HCT116 (cell line): ENCODE data around the gene COL15A1. TPM values are rescaled to one million over a fixed set of nuclear protein-coding genes. Genes with fewer than 3 reads are reported as not detected.

Experiments
- ATAC-seq: fragments of 200-7000 bp; cut with Tn5 transposase; 2 replicates; pipeline ENCODE4 v1.9.1; 2020; ENCODE audit warnings: mild to moderate bottlenecking, moderate library complexity
- BruUV-seq: library from RNA; stranded (reverse); fragments of 400-500 nt; replicated peaks from 2 replicates; lab custom pipeline; 2021; lab: Mats Ljungman, UMichigan
- CTCF ChIA-PET: fragments of 300-600 bp; sonication (Branson Sonifier 250); formaldehyde crosslinking; loops from one replicate; lab custom pipeline; 2021; ENCODE audit warnings: antibody characterized with exemption; lab: Charles Lee
- POLR2A ChIA-PET: fragments of 300-600, 350-600 bp; sonication (Branson Sonifier 250); formaldehyde crosslinking; loops from one replicate; lab custom pipeline; 2021; ENCODE audit warnings: antibody characterized with exemption; lab: Charles Lee
- RAD21 ChIA-PET, 2 experiments: fragments of 300-600 bp; sonication (Branson Sonifier 250); formaldehyde crosslinking; loops; one replicate each; lab custom pipeline; 2023; ENCODE audit warnings: low total read pairs in 2 of 2; ENCODE audit not compliant: uncharacterized antibody in 2 of 2, unreplicated experiment in 2 of 2, low non-redundant PET in 1 of 2; lab: Charles Lee
- DNase-seq: peaks from one replicate; pipeline ENCODE4 v3.0.0-alpha.2; 2010; ENCODE audit warnings: low read depth, low spot score
- H2AFZ ChIP-seq: fragments of 200-600 bp; shearing (Covaris generic), sonication (generic); 2 replicates; pipeline ENCODE4 v1.6.1; 2017; ENCODE audit warnings: low read depth, mixed run types, mixed read lengths, antibody characterized with exemption, low read length; ENCODE audit not compliant: poor library complexity, severe bottlenecking
- H3K27ac ChIP-seq: 2 replicates; pipeline ENCODE4 v1.5.1; 2012; ENCODE audit warnings: low read depth, low read length
- H3K27me3 ChIP-seq: fragments of 200-600 bp; sonication (generic); 2 replicates; pipeline ENCODE4 v1.6.1; 2016; ENCODE audit warnings: mixed run types, low read length, mixed read lengths; ENCODE audit not compliant: insufficient read depth
- H3K36me3 ChIP-seq, 2 experiments: fragments of 200-500 bp in 1 of 2; fragments of 200-600 bp in 1 of 2; sonication (Bioruptor generic) in 1 of 2; sonication (generic) in 1 of 2; 2 replicates each; pipeline versions ENCODE4 v1.5.1 to v1.6.1; 2014 to 2016; ENCODE audit warnings: low read length in 2 of 2, inconsistent platforms in 1 of 2, mixed read lengths in 1 of 2, mixed run types in 1 of 2; ENCODE audit not compliant: insufficient read depth in 2 of 2, control insufficient read depth in 1 of 2
- H3K4me1 ChIP-seq, 2 experiments: fragments of 200-600 bp in 1 of 2; sonication (generic) in 1 of 2; 2 replicates each; pipeline versions ENCODE4 v1.5.1 to v1.6.1; 2012 to 2017; ENCODE audit warnings: low read length in 2 of 2, inconsistent platforms in 1 of 2, mild to moderate bottlenecking in 1 of 2, mixed read lengths in 1 of 2, mixed run types in 1 of 2, moderate library complexity in 1 of 2; ENCODE audit not compliant: insufficient read depth in 2 of 2, control insufficient read depth in 1 of 2
- H3K4me2 ChIP-seq: fragments of 200-600 bp; sonication (generic); 2 replicates; pipeline ENCODE4 v1.6.1; 2017; ENCODE audit warnings: mixed run types, low read length, mixed read lengths
- H3K4me3 ChIP-seq, 2 experiments: fragments of 200-600 bp in 1 of 2; sonication (generic) in 1 of 2; replicated peaks in 1 of 2; 2 replicates each; pipeline ENCODE4 v1.5.1; 2011 to 2016; ENCODE audit warnings: low read length in 2 of 2, control low read depth in 1 of 2, low read depth in 1 of 2, mild to moderate bottlenecking in 1 of 2, mixed read lengths in 1 of 2, mixed run types in 1 of 2
- H3K79me2 ChIP-seq: fragments of 200-600 bp; sonication (generic); 2 replicates; pipeline ENCODE4 v1.6.1; 2017; ENCODE audit warnings: mild to moderate bottlenecking, mixed run types, low read length, moderate library complexity, mixed read lengths; ENCODE audit not compliant: insufficient read depth
- H3K9ac ChIP-seq: fragments of 200-600 bp; sonication (generic); 2 replicates; pipeline ENCODE4 v1.6.1; 2016; ENCODE audit warnings: low read length, mixed read lengths
- H3K9me2 ChIP-seq: fragments of 200-600 bp; sonication (generic), shearing (Covaris generic); 2 replicates; pipeline ENCODE4 v1.6.1; 2017; ENCODE audit warnings: mixed run types, mild to moderate bottlenecking, moderate library complexity; ENCODE audit not compliant: insufficient read depth
- H3K9me3 ChIP-seq, 2 experiments: fragments of 200-500 bp in 1 of 2; fragments of 200-600 bp in 1 of 2; sonication (Bioruptor generic) in 1 of 2; sonication (generic) in 1 of 2; 2 replicates each; pipeline ENCODE4 v1.6.1; 2014 to 2017; ENCODE audit warnings: low read length in 2 of 2, mixed read lengths in 2 of 2, inconsistent platforms in 1 of 2, low read depth in 1 of 2, mild to moderate bottlenecking in 1 of 2, mixed run types in 1 of 2, moderate library complexity in 1 of 2; ENCODE audit not compliant: control insufficient read depth in 1 of 2, insufficient read depth in 1 of 2
- H4K20me1 ChIP-seq: fragments of 200-600 bp; sonication (generic), shearing (Covaris generic); 2 replicates; pipeline ENCODE4 v1.6.1; 2017; ENCODE audit warnings: mixed run types, mild to moderate bottlenecking, moderate library complexity; ENCODE audit not compliant: insufficient read depth
- ATF3 ChIP-seq: IDR thresholded peaks from 2 replicates; pipeline ENCODE4 v1.6.1; 2012
- CBX3 ChIP-seq: IDR thresholded peaks from 2 replicates; pipeline ENCODE4 v1.6.1; 2012; ENCODE audit warnings: low read depth
- CEBPB ChIP-seq: IDR thresholded peaks from 2 replicates; pipeline ENCODE4 v1.6.1; 2012; ENCODE audit warnings: low read depth
- EGR1 ChIP-seq: IDR thresholded peaks from 2 replicates; pipeline ENCODE4 v1.6.1; 2012; ENCODE audit warnings: low read depth
- EZH2phosphoT487 ChIP-seq: fragments of 200-600 bp; IDR thresholded peaks from 2 replicates; pipeline ENCODE4 v1.6.1; 2018; ENCODE audit warnings: antibody characterized with exemption, borderline replicate concordance
- FOSL1 ChIP-seq: IDR thresholded peaks from 2 replicates; pipeline ENCODE4 v1.6.1; 2012; ENCODE audit warnings: low read depth
- JUND ChIP-seq: IDR thresholded peaks from 2 replicates; pipeline ENCODE4 v1.6.1; 2012
- POLR2A ChIP-seq: IDR thresholded peaks from 2 replicates; pipeline ENCODE4 v1.7.0; 2011; ENCODE audit warnings: borderline replicate concordance; ENCODE audit not compliant: insufficient read depth, insufficient read length; ENCODE audit errors: extremely low read depth
- POLR2AphosphoS5 ChIP-seq: IDR thresholded peaks from 2 replicates; pipeline ENCODE4 v1.6.1; 2011; ENCODE audit warnings: mild to moderate bottlenecking, low read depth, low read length, moderate library complexity
- RAD21 ChIP-seq: IDR thresholded peaks from 2 replicates; pipeline ENCODE4 v1.6.1; 2012; ENCODE audit warnings: low read depth, mild to moderate bottlenecking
- SIN3A ChIP-seq: IDR thresholded peaks from 2 replicates; pipeline ENCODE4 v1.6.1; 2012; ENCODE audit warnings: low read depth
- SP1 ChIP-seq: IDR thresholded peaks from 2 replicates; pipeline ENCODE4 v1.6.1; 2012; ENCODE audit warnings: low read depth
- TCF7L2 ChIP-seq: IDR thresholded peaks from 2 replicates; pipeline ENCODE4 v1.7.0; 2011; ENCODE audit warnings: borderline replicate concordance, inconsistent platforms; ENCODE audit not compliant: insufficient read depth, insufficient read length; ENCODE audit errors: extremely low read depth
- YY1 ChIP-seq: IDR thresholded peaks from 2 replicates; pipeline ENCODE4 v1.6.1; 2011; ENCODE audit warnings: low read length, low read depth, moderate library complexity, mild to moderate bottlenecking; ENCODE audit not compliant: insufficient replicate concordance; ENCODE audit errors: extremely low read depth
- ZBTB33 ChIP-seq: IDR thresholded peaks from 2 replicates; pipeline ENCODE4 v1.6.1; 2011; ENCODE audit warnings: mild to moderate bottlenecking, low read length, moderate library complexity; ENCODE audit not compliant: insufficient replicate concordance; ENCODE audit errors: extremely low read depth
- ZNF274 ChIP-seq: fragments of 200-500 bp; sonication (Bioruptor generic); IDR thresholded peaks from 2 replicates; pipeline ENCODE4 v1.6.1; 2014; ENCODE audit warnings: mild to moderate bottlenecking, low read depth, low read length, inconsistent platforms
- intact Hi-C: fragments of 100-400 bp; cut with micrococcal nuclease; formaldehyde crosslinking; loops from 2 replicates; pipeline ENCODE4 v1.10.0; 2022
- total RNA-seq: library from RNA; stranded (reverse); gene quantifications from one replicate; pipeline ENCODE4 v1.2.1, GENCODE V29; 2021; ENCODE audit not compliant: unreplicated experiment
- TF ChIP-seq, protein P1 (sequence below): IDR thresholded peaks from 2 replicates; pipeline ENCODE4 v1.6.1; 2012; ENCODE audit warnings: low read depth
- TF ChIP-seq, protein P2 (sequence below): IDR thresholded peaks from 2 replicates; pipeline ENCODE4 v1.6.1; 2012
- TF ChIP-seq, protein P3 (sequence below), 3 experiments: fragments of 200-600 bp in 1 of 3; sonication (generic) in 1 of 3; IDR thresholded peaks in 2 of 3; conservative IDR thresholded peaks in 1 of 3; 2 replicates each; pipeline ENCODE4 v1.5.1; 2012 to 2017; ENCODE audit warnings: low read depth in 2 of 3, low read length in 2 of 3, antibody characterized with exemption in 1 of 3, borderline replicate concordance in 1 of 3, control low read depth in 1 of 3, mild to moderate bottlenecking in 1 of 3, mixed read lengths in 1 of 3, mixed run types in 1 of 3, moderate library complexity in 1 of 3; ENCODE audit not compliant: insufficient read depth in 1 of 3

The COL15A1 gene
- total RNA-seq, 1 experiment from 2014 or later = 0.15 TPM

GRCh38 chr9:99039505-99040182, 95.9 kb downstream of the COL15A1 start:
- Histone ChIP-seq H2AFZ (no peak overlapping the region), H4K20me1 (no peaks in the 10 kb centered on the region), H3K4me2 (no peak overlapping the region), H3K27me3 (peaks cover 8% of the 10 kb centered on the region; the same call in 1 of the 2 replicates), H3K9ac (no peak overlapping the region), H3K79me2 (no peaks in the 10 kb centered on the region), H3K27ac (no peak overlapping the region), H3K4me1 (no peaks in the 10 kb centered on the region), H3K9me3 (peaks cover 0 to 3% of the 10 kb centered on the region in 2 experiments; a peak in 1 of 4 replicates), H3K9me2 (no peaks in the 10 kb centered on the region), H3K36me3 (no peaks in the 10 kb centered on the region), H3K4me3 (no peak overlapping the region)
- TF ChIP-seq TCF7L2 (no peak), CBX3 (no peak), CEBPB (no peak), ZNF274 (no peak), POLR2A (no peak), FOSL1 (no peak), RAD21 (no peak), ZBTB33 (no peak), YY1 (no peak), EZH2phosphoT487 (no peak), EGR1 (no peak), POLR2AphosphoS5 (no peak), ATF3 (no peak), SP1 (no peak), JUND (no peak), SIN3A (no peak)
- TF ChIP-seq, protein P1, sequence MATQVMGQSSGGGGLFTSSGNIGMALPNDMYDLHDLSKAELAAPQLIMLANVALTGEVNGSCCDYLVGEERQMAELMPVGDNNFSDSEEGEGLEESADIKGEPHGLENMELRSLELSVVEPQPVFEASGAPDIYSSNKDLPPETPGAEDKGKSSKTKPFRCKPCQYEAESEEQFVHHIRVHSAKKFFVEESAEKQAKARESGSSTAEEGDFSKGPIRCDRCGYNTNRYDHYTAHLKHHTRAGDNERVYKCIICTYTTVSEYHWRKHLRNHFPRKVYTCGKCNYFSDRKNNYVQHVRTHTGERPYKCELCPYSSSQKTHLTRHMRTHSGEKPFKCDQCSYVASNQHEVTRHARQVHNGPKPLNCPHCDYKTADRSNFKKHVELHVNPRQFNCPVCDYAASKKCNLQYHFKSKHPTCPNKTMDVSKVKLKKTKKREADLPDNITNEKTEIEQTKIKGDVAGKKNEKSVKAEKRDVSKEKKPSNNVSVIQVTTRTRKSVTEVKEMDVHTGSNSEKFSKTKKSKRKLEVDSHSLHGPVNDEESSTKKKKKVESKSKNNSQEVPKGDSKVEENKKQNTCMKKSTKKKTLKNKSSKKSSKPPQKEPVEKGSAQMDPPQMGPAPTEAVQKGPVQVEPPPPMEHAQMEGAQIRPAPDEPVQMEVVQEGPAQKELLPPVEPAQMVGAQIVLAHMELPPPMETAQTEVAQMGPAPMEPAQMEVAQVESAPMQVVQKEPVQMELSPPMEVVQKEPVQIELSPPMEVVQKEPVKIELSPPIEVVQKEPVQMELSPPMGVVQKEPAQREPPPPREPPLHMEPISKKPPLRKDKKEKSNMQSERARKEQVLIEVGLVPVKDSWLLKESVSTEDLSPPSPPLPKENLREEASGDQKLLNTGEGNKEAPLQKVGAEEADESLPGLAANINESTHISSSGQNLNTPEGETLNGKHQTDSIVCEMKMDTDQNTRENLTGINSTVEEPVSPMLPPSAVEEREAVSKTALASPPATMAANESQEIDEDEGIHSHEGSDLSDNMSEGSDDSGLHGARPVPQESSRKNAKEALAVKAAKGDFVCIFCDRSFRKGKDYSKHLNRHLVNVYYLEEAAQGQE = no peak
- TF ChIP-seq, protein P2, sequence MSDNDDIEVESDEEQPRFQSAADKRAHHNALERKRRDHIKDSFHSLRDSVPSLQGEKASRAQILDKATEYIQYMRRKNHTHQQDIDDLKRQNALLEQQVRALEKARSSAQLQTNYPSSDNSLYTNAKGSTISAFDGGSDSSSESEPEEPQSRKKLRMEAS = no peak
- TF ChIP-seq, protein P3, sequence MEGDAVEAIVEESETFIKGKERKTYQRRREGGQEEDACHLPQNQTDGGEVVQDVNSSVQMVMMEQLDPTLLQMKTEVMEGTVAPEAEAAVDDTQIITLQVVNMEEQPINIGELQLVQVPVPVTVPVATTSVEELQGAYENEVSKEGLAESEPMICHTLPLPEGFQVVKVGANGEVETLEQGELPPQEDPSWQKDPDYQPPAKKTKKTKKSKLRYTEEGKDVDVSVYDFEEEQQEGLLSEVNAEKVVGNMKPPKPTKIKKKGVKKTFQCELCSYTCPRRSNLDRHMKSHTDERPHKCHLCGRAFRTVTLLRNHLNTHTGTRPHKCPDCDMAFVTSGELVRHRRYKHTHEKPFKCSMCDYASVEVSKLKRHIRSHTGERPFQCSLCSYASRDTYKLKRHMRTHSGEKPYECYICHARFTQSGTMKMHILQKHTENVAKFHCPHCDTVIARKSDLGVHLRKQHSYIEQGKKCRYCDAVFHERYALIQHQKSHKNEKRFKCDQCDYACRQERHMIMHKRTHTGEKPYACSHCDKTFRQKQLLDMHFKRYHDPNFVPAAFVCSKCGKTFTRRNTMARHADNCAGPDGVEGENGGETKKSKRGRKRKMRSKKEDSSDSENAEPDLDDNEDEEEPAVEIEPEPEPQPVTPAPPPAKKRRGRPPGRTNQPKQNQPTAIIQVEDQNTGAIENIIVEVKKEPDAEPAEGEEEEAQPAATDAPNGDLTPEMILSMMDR (IDR thresholded peaks at IDR 0.05 in 2 of 3, conservative IDR thresholded peaks at IDR 0.05 in 1 of 3; ENCODE audit: borderline replicate concordance in 1 of 3, insufficient read depth in 1 of 3, low read depth in 2 of 3, low read length in 2 of 3) = no peak
- ChIA-PET POLR2A (no interaction called here), CTCF (no interaction called here), RAD21 (no interaction called here)
- no peak for ATAC-seq
- intact Hi-C loops = no loop called here
- no TSS peak for BruUV-seq
- no peak for DNase-seq
